B cell (primary cell): ENCODE data around the gene TMPRSS11E. TPM values are rescaled to one million over a fixed set of nuclear protein-coding genes. Genes with fewer than 3 reads are reported as not detected.
"Not testable (repeated sequence)": the region's sequence is repeated elsewhere in the genome, so short reads cannot be mapped to it uniquely, and the experiment has no call there.

Experiments used
- ATAC-seq: fragments of 200-7000 bp; cut with Tn5 transposase; one replicate; pipeline ENCODE4 v1.10.0; 2021; ENCODE audit warnings: low read depth, mild to moderate bottlenecking, moderate number of reproducible peaks, moderate library complexity
- CTCF ChIA-PET: fragments of 350-600 bp; sonication (Branson Sonifier 250); formaldehyde crosslinking; loops from one replicate; lab custom pipeline; 2021; ENCODE audit warnings: antibody characterized with exemption, inconsistent platforms; lab: Charles Lee
- POLR2A ChIA-PET: fragments of 350-600 bp; sonication (Branson Sonifier 250); formaldehyde crosslinking; loops from one replicate; lab custom pipeline; 2021; ENCODE audit warnings: antibody characterized with exemption; lab: Charles Lee
- DNase-seq: peaks from one replicate; pipeline ENCODE4 v3.0.0; 2013
- H2AFZ ChIP-seq: 2 replicates; pipeline ENCODE4 v1.6.1; 2012; ENCODE audit warnings: mild to moderate bottlenecking, low read depth, low read length; ENCODE audit not compliant: insufficient read depth, poor library complexity, severe bottlenecking
- H3K27ac ChIP-seq, 2 donors: 1 replicate in 1 of 2; 2 replicates in 1 of 2; pipeline ENCODE4 v1.5.1; 2012 to 2013; ENCODE audit warnings: low read length in 2 of 2, mild to moderate bottlenecking in 2 of 2, moderate library complexity in 1 of 2
- H3K27me3 ChIP-seq, 4 experiments: fragments of 200-600 bp in 1 of 4; sonication (generic) in 1 of 4; replicated peaks in 1 of 4; 1 replicate in 2 of 4; 2 replicates in 2 of 4; pipeline versions ENCODE4 v1.6.1 to v1.7.0; 2013 to 2016; ENCODE audit warnings: low read length in 3 of 4, mild to moderate bottlenecking in 2 of 4, mixed read lengths in 1 of 4, moderate library complexity in 1 of 4; ENCODE audit not compliant: insufficient read depth in 4 of 4, control insufficient read depth in 3 of 4; ENCODE audit errors: control extremely low read depth in 1 of 4
- H3K36me3 ChIP-seq, 2 experiments: replicated peaks in 1 of 2; 1 replicate in 1 of 2; 2 replicates in 1 of 2; pipeline versions ENCODE4 v1.6.1 to v1.7.1; 2013; ENCODE audit warnings: low read length in 1 of 2; ENCODE audit not compliant: insufficient read depth in 2 of 2, control insufficient read depth in 1 of 2; ENCODE audit errors: control extremely low read depth in 1 of 2, extremely low read depth in 1 of 2
- H3K4me1 ChIP-seq, 2 donors: fragments of 200-600 bp in 1 of 2; sonication (generic) in 1 of 2; 1 replicate in 1 of 2; 2 replicates in 1 of 2; pipeline versions ENCODE4 v1.5.1 to v1.6.1; 2013 to 2017; ENCODE audit warnings: low read length in 2 of 2; ENCODE audit not compliant: control insufficient read depth in 2 of 2, insufficient read depth in 2 of 2
- H3K4me2 ChIP-seq: replicated peaks from 2 replicates; pipeline ENCODE3; 2012; ENCODE audit warnings: mild to moderate bottlenecking, low read depth, low read length; ENCODE audit not compliant: poor library complexity, severe bottlenecking
- H3K4me3 ChIP-seq, 5 experiments: fragments of 200-600 bp in 1 of 5; sonication (generic) in 1 of 5; 1 replicate in 3 of 5; 2 replicates in 2 of 5; pipeline versions ENCODE4 v1.5.1 to v1.7.0; 2011 to 2016; ENCODE audit warnings: low read length in 4 of 5, mild to moderate bottlenecking in 4 of 5, low read depth in 2 of 5, control low read depth in 1 of 5, moderate library complexity in 1 of 5; ENCODE audit not compliant: insufficient read depth in 1 of 5; ENCODE audit errors: control extremely low read depth in 1 of 5, extremely low read depth in 1 of 5
- H3K79me2 ChIP-seq: fragments of 200-600 bp; sonication (generic); one replicate; pipeline ENCODE4 v1.6.0; 2016; ENCODE audit warnings: low read length; ENCODE audit not compliant: control insufficient read depth, insufficient read depth
- H3K9ac ChIP-seq: fragments of 200-600 bp; sonication (generic); 2 replicates; pipeline ENCODE4 v1.6.1; 2017; ENCODE audit warnings: mild to moderate bottlenecking, low read length, moderate library complexity
- H3K9me3 ChIP-seq, 3 donors: one replicate each; pipeline versions ENCODE4 v1.6.1 to v1.7.1; 2013; ENCODE audit warnings: low read length in 2 of 3; ENCODE audit not compliant: control insufficient read depth in 2 of 3, insufficient read depth in 1 of 3; ENCODE audit errors: control extremely low read depth in 1 of 3
- H4K20me1 ChIP-seq: 2 replicates; pipeline ENCODE4 v1.6.0; 2012; ENCODE audit warnings: mild to moderate bottlenecking, low read length; ENCODE audit not compliant: insufficient read depth, control insufficient read depth, poor library complexity, severe bottlenecking
- H3K27ac Mint-ChIP-seq: one replicate; pipeline ENCODE4 v1.8.0; 2021; ENCODE audit warnings: mixed read lengths
- H3K27me3 Mint-ChIP-seq: one replicate; pipeline ENCODE4 v1.8.0; 2021; ENCODE audit warnings: mixed read lengths
- H3K4me1 Mint-ChIP-seq: one replicate; pipeline ENCODE4 v1.8.0; 2021; ENCODE audit warnings: mixed read lengths
- H3K4me3 Mint-ChIP-seq: one replicate; pipeline ENCODE4 v1.8.0; 2021; ENCODE audit warnings: mixed read lengths
- H3K9me3 Mint-ChIP-seq: one replicate; pipeline ENCODE4 v1.8.0; 2022; ENCODE audit warnings: mixed read lengths; ENCODE audit not compliant: insufficient read depth
- EZH2 ChIP-seq: IDR thresholded peaks from 2 replicates; pipeline ENCODE4 v1.6.1; 2012; ENCODE audit warnings: borderline replicate concordance, low read depth, mild to moderate bottlenecking, moderate library complexity, low read length; ENCODE audit not compliant: insufficient read depth, poor library complexity, severe bottlenecking
- WGBS: methylation state at CpG from one replicate; pipeline ENCODE4 v1.1.5; 2013; ENCODE audit warnings: missing lambda C conversion rate; ENCODE audit not compliant: insufficient coverage; 5-methylcytosine and 5-hydroxymethylcytosine counted together
- intact Hi-C: fragments of 100-400 bp; cut with micrococcal nuclease; formaldehyde crosslinking; loops from one replicate; pipeline ENCODE4 v1.10.0; 2022
- polyA plus RNA-seq: library from polyadenylated mRNA; depleted of rRNA; stranded (reverse); fragments of >200 nt; gene quantifications from 2 replicates; pipeline ENCODE4 v1.2.3, GENCODE V29; 2012
- total RNA-seq, 2 donors: library from RNA; stranded (reverse); fragments of 120-200 nt in 1 of 2; gene quantifications; 1 replicate in 1 of 2; 2 replicates in 1 of 2; pipeline versions ENCODE4 v1.2.3 to v1.2.4, GENCODE V29; 2013 to 2022
- TF ChIP-seq, protein P1 (sequence below): fragments of 200-600 bp; IDR thresholded peaks from one replicate; pipeline ENCODE4 v1.8.0; 2022; ENCODE audit warnings: antibody characterized with exemption, mild to moderate bottlenecking

The TMPRSS11E gene
- total and polyA plus RNA-seq, 2 donors (not counting 1 experiment from before 2014, with no cell fraction given) = 0.06 TPM; not detected in 1

DNA sequence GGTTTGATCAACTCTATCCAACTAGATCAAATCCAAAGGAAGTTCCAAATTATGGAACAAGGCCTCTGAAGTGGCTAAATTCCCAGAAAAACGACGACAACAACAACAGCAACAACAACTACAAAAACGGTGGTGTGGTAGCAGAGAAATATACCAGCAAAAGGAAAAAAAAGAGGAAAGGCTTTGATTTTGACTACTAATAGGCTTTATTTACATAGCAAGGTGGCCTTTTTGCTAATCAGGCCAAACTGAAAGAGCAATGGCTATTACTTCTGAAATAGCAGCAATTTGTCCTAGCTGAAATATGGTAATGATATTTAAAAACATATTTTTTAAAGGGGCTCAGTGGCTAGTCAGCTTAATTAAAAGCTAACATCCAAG is 40.8 kb upstream of the TMPRSS11E start:
- no peaks in the 10 kb centered on the region for H3K9me3 ChIP-seq
- H3K4me2 ChIP-seq = no peak overlapping the region
- Mint-ChIP-seq H3K4me3 (no peak overlapping the region), H3K4me1 (no peaks in the 10 kb centered on the region), H3K27ac (no peak overlapping the region), H3K27me3 (peaks cover 8% of the 10 kb centered on the region), H3K9me3 (no peaks in the 10 kb centered on the region)
- TF ChIP-seq, protein P1, sequence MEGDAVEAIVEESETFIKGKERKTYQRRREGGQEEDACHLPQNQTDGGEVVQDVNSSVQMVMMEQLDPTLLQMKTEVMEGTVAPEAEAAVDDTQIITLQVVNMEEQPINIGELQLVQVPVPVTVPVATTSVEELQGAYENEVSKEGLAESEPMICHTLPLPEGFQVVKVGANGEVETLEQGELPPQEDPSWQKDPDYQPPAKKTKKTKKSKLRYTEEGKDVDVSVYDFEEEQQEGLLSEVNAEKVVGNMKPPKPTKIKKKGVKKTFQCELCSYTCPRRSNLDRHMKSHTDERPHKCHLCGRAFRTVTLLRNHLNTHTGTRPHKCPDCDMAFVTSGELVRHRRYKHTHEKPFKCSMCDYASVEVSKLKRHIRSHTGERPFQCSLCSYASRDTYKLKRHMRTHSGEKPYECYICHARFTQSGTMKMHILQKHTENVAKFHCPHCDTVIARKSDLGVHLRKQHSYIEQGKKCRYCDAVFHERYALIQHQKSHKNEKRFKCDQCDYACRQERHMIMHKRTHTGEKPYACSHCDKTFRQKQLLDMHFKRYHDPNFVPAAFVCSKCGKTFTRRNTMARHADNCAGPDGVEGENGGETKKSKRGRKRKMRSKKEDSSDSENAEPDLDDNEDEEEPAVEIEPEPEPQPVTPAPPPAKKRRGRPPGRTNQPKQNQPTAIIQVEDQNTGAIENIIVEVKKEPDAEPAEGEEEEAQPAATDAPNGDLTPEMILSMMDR = no peak
- no peak for TF ChIP-seq EZH2
- no CpG with 5 or more reads among the region's 3 CpGs for WGBS
- ATAC-seq (no peak), DNase-seq (no peak)
- H3K9ac ChIP-seq = no peak overlapping the region
- no peak overlapping the region for H2AFZ ChIP-seq
- no peaks in the 10 kb centered on the region for H3K27me3 ChIP-seq
- no peaks in the 10 kb centered on the region for H3K36me3 ChIP-seq
- H3K27ac ChIP-seq = no peak overlapping the region
- no peaks in the 10 kb centered on the region for H3K4me1 ChIP-seq
- intact Hi-C loops = no loop called here
- H3K79me2 ChIP-seq = no peaks in the 10 kb centered on the region
- H3K4me3 ChIP-seq = no peak overlapping the region
- ChIA-PET CTCF (no interaction called here), POLR2A (no interaction called here)
- H4K20me1 ChIP-seq = no peaks in the 10 kb centered on the region

DNA sequence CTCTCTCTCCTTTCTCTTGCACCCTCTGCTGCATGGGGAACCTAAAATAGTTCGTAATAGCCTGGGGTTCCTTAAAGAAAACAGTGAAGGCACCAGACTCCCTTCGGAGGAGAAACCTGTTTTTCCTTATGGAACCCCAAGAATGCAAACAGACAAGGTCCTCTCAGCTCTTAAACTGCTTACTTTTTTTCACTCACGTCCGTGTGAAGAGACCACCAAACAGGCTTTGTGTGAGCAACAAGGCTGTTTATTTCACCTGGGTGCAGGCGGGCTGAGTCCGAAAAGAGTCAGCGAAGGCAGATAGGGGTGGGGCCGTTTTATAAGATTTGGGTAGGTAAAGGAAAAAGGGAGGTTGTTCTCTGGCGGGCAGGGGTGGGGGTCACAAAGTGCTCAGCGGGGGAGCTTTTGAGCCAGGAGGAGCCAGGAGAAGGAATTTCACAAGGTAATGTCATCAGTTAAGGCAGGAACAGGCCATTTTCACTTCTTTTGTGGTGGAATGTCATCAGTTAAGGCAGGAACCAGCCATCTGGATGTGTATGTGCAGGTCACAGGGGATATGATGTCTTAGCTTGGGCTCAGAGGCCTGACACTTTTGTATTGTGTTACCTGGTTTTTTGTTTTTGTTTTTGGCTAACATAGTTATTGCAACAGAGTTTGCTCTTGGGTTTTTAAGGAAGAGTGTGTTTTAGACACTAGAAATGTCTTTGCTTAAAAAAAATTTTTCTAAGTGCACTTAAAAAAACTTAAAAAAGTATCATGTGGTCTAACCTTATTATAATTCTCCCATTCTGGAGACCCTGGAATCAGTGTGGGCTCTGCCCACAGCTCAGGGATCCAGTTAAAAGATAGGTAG is 40.0 kb upstream of the TMPRSS11E start:
- H4K20me1 ChIP-seq, H3K27ac ChIP-seq, H3K9ac ChIP-seq, intact Hi-C loops, H3K27ac Mint-ChIP-seq, POLR2A ChIA-PET, H3K36me3 ChIP-seq, H3K79me2 ChIP-seq, H3K9me3 Mint-ChIP-seq, H2AFZ ChIP-seq, H3K4me1 ChIP-seq, H3K27me3 Mint-ChIP-seq, DNase-seq, H3K4me3 ChIP-seq, H3K9me3 ChIP-seq, ATAC-seq, H3K27me3 ChIP-seq, H3K4me3 Mint-ChIP-seq, H3K4me1 Mint-ChIP-seq, CTCF ChIA-PET, H3K4me2 ChIP-seq: not testable (repeated sequence)
- 81% methylated on average over 8 of the region's 10 CpGs for WGBS
